HG02852 (cell line): Measurements from ENCODE around the gene SOX6.
"Not testable (repeated sequence)": the region's sequence is repeated elsewhere in the genome, so short reads cannot be mapped to it uniquely, and the experiment has no call there.

Experiments
- ATAC-seq: cut with Tn5 transposase; IDR thresholded peaks from one replicate; pipeline ENCODE4 v1.9.1; 2021; ENCODE audit warnings: mild to moderate bottlenecking, moderate library complexity; ENCODE audit not compliant: unreplicated experiment

The SOX6 gene

GRCh38 chr11:16155448-16155847, 200.9 kb downstream of the SOX6 start:
- ATAC-seq: no peak

DNA sequence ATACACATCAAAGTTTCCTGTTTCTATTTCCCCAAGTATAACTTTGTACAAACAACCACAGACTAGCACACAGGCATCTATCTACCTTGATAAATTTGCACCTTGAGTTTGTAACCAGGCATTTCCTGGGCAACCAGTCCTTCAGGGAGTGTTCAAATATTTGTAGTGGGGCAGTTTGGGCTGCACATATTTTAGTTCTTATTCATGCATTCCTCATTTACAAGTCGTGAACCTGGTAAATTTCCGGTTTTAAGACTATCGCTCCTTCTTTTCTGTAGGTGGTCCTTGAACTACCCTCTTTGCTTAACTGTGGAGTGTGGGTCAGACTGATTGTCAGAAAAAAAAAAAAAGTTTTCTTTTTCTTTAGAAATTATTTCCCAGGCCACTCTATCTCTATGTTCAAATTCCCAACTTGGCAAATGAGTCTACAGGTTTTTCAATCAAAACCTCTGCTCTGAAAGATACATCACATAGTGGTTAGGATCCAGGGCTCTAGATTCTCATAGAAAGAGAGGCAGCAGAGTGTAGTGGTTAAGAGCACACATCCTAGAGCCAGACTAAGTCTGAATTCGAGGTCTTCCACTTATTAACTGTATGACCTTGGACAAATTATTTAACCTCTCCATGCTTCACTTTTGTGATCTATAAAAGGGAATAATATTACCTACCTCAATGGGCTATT, 201.5 kb downstream of the SOX6 start:
- no peak for ATAC-seq

- no peak for ATAC-seq
Observed at GRCh38 chr11:16153951-16154350, 202.4 kb downstream of the SOX6 start.

GRCh38 chr11:16151138-16151537, 205.2 kb downstream of the SOX6 start:
- no peak for ATAC-seq

GRCh38 chr11:16149476-16149875, 206.9 kb downstream of the SOX6 start:
- ATAC-seq: no peak

GRCh38 chr11:16148301-16148931, 207.9 kb downstream of the SOX6 start:
- no peak for ATAC-seq

DNA sequence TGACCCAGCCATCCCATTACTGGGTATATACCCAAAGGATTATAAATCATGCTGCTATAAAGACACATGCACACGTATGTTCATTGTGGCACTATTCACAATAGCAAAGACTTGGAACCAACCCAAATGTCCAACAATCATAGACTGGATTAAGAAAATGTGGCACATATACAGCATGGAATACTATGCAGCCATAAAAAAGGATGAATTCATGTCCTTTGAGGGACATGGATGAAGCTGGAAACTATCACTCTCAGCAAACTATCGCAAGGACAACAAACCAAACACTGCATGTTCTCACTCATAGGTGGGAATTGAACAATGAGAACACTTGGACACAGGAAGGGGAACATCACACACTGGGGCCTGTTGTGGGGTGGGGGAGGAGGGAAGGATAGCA, 209.4 kb downstream of the SOX6 start:
- not testable (repeated sequence) for ATAC-seq

DNA sequence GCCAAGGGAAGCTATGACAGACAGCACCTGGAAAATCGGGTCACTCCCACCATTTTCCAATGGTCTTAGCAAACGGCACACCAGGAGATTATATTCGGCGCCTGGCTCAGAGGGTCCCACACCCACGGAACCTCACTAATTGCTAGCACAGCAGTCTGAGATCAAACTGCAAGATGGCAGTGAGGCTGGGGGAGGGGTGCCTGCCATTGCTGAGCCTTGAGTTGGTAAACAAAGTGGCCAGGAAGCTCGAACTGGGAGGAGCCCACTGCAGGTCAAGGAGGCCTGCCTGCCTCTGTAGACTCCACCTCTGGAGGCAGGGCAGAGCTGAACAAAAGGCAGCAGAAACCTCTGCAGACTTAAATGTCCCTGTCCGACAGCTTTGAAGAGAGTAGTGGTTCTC, 214.7 kb downstream of the SOX6 start:
- ATAC-seq: not testable (repeated sequence)

DNA sequence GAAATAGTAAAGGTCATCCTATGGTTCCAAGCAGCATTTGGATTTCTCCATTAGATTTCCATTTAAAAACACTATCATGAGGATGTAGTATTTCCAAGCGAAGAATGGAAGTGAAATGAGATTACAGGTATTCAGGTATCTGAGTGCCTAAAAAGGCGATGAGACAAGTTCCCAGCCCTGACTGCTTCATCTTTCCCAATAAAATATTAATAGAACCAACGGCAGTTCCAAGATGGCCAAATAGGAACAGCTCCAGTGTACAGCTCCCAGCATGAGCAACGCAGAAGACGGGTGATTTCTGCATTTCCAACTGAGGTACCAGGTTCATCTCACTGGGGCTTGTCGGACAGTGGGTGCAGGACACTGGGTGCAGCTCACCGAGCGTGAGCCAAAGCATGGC, 215.2 kb downstream of the SOX6 start:
- not testable (repeated sequence) for ATAC-seq

DNA sequence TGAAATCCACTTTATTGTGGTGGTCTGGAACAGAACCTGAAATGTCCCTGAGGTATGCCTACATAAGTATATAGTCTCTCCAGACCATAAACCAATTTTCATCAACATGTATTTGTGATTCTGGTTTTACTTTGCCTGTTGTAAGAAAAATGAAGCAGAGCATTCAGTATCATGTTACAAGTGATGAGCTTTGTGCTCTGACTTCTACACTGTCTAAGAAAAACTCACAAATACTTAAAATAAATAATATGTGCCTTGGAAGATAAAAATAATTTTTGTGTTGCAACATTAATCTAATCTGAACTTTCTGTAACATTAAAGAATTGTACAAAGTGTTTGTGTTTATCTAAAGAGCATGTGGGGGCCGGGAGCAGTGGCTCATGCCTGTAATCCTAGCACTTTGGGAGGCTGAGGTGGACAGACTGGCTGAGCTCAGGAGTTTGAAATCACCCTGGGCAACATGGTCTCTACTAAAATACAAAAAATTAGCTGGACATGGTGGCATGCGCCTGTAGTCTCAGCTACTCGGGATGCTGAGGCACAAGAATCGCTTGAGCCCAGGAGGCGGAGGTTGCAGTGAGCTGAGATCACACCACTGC, 219.5 kb downstream of the SOX6 start:
- ATAC-seq: no peak

- no peak for ATAC-seq
Observed at GRCh38 chr11:16133867-16134266, 222.5 kb downstream of the SOX6 start.

DNA sequence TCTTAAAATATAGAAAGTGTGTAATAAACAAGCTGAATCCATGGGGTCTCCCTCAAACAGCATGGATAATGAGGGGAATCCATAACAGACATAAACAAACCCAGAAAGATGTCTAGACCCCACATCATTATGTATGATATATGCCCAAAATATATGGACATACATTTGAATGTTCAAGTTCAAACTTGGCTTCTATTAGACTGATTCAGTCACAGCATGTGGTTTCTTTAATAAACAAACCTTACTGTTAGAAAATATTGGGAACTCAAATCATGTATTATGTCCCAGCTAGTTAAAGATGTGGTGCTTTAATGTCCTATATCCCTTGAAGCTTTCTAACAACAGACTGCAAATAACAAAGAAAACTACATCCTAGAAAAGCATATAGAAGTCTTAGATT, 228.6 kb downstream of the SOX6 start:
- no peak for ATAC-seq

GRCh38 chr11:16126362-16126761, 230.0 kb downstream of the SOX6 start:
- no peak for ATAC-seq

GRCh38 chr11:16125796-16126195, 230.6 kb downstream of the SOX6 start:
- no peak for ATAC-seq

DNA sequence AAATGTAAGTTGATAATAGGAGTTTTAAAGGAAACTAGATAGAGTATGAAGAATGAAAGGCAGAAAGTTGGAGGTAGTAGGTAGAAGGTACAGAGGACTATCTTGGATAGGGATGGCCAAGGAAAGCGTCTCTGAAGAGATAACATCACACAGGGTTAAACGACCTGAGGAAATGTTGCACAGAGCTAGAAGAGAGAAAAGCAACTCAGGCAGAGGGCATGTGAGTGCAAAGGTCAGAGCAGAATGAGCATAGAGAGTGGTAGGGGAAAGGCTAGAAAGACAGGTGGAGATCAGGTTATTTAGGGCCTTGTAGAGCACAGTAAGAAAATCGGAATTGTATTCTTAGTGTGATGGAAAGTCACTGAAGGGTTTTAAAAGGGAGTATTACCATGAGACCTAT, 232.0 kb downstream of the SOX6 start:
- ATAC-seq: no peak

DNA sequence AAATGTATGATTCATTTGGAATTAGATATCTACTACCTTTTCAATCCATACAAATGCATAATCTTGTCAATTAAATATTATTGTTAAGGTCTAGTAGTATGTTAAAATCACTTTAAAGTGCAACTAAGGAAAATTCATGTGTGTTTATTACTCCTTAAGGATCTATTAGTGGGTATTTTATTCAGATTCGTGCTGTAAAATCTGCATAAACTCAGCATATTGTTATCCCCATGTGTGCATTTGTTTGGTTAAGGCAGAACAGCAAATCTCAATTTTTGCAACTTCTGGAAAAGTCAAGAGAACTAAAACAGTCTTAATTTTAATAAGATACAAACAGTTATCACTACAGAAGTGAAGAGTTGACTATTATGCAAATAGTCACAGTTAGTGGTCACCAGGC, 234.5 kb downstream of the SOX6 start:
- ATAC-seq: no peak

- no peak for ATAC-seq
Observed at GRCh38 chr11:16120008-16120407, 236.3 kb downstream of the SOX6 start.

DNA sequence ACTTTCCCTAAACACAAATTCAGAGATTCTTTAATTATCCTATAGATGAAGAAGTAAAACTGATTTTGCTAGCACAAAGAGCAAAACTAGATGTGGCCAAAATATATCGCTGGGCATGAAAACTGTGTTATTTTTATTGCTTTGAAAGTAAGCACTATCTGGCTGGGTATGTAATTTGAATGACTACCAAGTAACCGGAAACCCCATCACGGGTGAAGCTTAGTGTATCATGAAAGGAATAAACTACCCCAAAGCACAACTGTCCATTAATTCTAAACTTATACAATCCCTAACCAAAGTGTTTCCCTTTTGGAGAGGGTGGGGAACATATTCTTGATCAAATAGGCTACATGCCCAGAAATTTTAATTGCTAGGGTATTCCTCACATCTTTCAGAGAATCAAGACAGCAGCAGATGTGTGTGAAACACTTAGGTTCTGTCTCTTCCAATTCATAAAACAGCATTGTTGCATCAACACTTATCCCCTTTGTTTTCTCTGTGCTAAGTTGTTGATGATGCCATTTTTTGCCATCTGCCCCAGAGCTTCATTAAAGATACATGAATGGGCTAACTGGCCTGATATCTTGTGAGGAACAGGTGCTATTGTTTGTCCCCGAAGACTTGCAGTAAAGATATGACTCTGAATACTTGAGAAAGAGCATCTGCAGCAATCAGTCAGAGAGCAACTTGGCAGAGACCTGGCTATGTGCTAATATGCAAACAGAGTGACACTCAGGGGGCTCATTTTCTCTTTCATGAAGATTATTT, 238.2 kb downstream of the SOX6 start:
- no peak for ATAC-seq

- no peak for ATAC-seq
Observed at GRCh38 chr11:16114978-16115871, 241.1 kb downstream of the SOX6 start.

DNA sequence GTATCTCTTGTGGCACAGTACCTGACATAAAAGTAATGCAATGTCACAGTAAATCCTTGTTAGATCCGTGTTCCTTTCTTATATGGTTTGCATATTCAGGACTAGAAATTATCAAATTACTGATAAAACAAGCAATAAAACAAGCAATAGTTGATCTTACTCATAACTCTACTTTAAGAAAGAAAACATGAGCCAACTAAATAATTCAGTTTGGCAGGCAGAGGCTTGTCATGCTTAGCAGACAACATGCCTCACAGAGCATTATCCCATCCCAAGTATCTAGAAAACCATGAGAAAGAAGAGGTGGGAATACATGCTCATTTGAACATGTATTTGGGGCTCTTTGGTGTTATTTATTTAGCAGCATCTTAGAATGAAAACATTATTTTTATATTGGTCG, 241.9 kb downstream of the SOX6 start:
- no peak for ATAC-seq

- no peak for ATAC-seq
Observed at GRCh38 chr11:16111690-16112089, 244.7 kb downstream of the SOX6 start.
